GM12878 (cell line): ENCODE results near the gene SEL1L. TPM values are rescaled to one million over a fixed set of nuclear protein-coding genes. Genes with fewer than 3 reads are reported as not detected.

ENCODE experiments used
- ATAC-seq: fragments of 200-7000 bp; cut with Tn5 transposase; 3 replicates; pipeline ENCODE4 v1.9.1; 2020; ENCODE audit warnings: mild to moderate bottlenecking, moderate library complexity
- BruUV-seq: library from RNA; stranded (reverse); fragments of 400-500 nt; replicated peaks from 2 replicates; lab custom pipeline; 2021; lab: Mats Ljungman, UMichigan
- CTCF ChIA-PET: fragments of 300-600 bp; sonication (Branson Sonifier 250); formaldehyde crosslinking; extraction: SDS; loops from one replicate; lab custom pipeline; 2021; ENCODE audit warnings: inconsistent platforms; lab: Yijun Ruan, JAX
- POLR2A ChIA-PET: fragments of 350-600 bp; formaldehyde crosslinking; extraction: SDS; loops from one replicate; lab custom pipeline; 2021; ENCODE audit warnings: inconsistent platforms; lab: Charles Lee
- RAD21 ChIA-PET: fragments of 300-600 bp; sonication (Branson Sonifier 250); formaldehyde crosslinking; loops from one replicate; lab custom pipeline; 2023; ENCODE audit warnings: antibody characterized with exemption; ENCODE audit not compliant: unreplicated experiment; lab: Charles Lee
- SMC1A ChIA-PET: fragments of 300-600 bp; sonication (Branson Sonifier 250); formaldehyde crosslinking; loops from one replicate; lab custom pipeline; 2023; ENCODE audit not compliant: unreplicated experiment, uncharacterized antibody; lab: Charles Lee
- DNase-seq: peaks from one replicate; pipeline ENCODE4 v3.0.0-alpha.2; 2011; ENCODE audit warnings: low read depth, low spot score
- FAIRE-seq: peaks from 3 replicates; lab custom pipeline; 2011; peaks lifted over from hg19 to GRCh38; lab: Jason Lieb, UNC
- H2AFZ ChIP-seq: 2 replicates; pipeline ENCODE4 v1.6.0; 2011; ENCODE audit warnings: low read depth, low read length, control low read depth; ENCODE audit not compliant: control insufficient read depth
- H3K27ac ChIP-seq: 2 replicates; pipeline ENCODE4 v1.5.1; 2011; ENCODE audit warnings: control low read depth; ENCODE audit not compliant: control insufficient read depth, insufficient read depth
- H3K27me3 ChIP-seq, 2 experiments: replicated peaks in 1 of 2; 2 replicates each; pipeline versions ENCODE4 v1.6.0 to v1.6.1; 2011; ENCODE audit warnings: low read length in 1 of 2; ENCODE audit not compliant: control insufficient read depth in 2 of 2, insufficient read depth in 2 of 2
- H3K36me3 ChIP-seq, 2 experiments: 2 replicates each; pipeline ENCODE4 v1.5.1; 2011; ENCODE audit warnings: low read length in 1 of 2; ENCODE audit not compliant: control insufficient read depth in 2 of 2, insufficient read depth in 2 of 2
- H3K4me1 ChIP-seq: 2 replicates; pipeline ENCODE4 v1.6.1; 2011; ENCODE audit warnings: mild to moderate bottlenecking, low read length, moderate library complexity, mixed read lengths; ENCODE audit not compliant: control insufficient read depth, insufficient read depth
- H3K4me2 ChIP-seq: 2 replicates; pipeline ENCODE4 v1.6.0; 2011; ENCODE audit warnings: control low read depth; ENCODE audit not compliant: control insufficient read depth, insufficient read depth
- H3K4me3 ChIP-seq: fragments of 200-600 bp; sonication (generic); 2 replicates; pipeline ENCODE4 v1.5.1; 2016
- H3K79me2 ChIP-seq: 2 replicates; pipeline ENCODE4 v1.6.0; 2011; ENCODE audit warnings: low read length; ENCODE audit not compliant: control insufficient read depth, insufficient read depth
- H3K9ac ChIP-seq: 2 replicates; pipeline ENCODE4 v1.8.0; 2011; ENCODE audit warnings: low read length, control low read depth, mixed read lengths; ENCODE audit not compliant: control insufficient read depth, insufficient read depth
- H3K9me3 ChIP-seq: replicated peaks from 3 replicates; pipeline ENCODE4 v1.5.1; 2011; ENCODE audit warnings: mild to moderate bottlenecking, low read length; ENCODE audit not compliant: control insufficient read depth, insufficient read depth
- H4K20me1 ChIP-seq: 2 replicates; pipeline ENCODE4 v1.6.0; 2011; ENCODE audit not compliant: control insufficient read depth, insufficient read depth
- BMI1 ChIP-seq: fragments of 450-650 bp; IDR thresholded peaks from 2 replicates; pipeline ENCODE4 v1.6.1; 2016; ENCODE audit warnings: mild to moderate bottlenecking, moderate library complexity, borderline replicate concordance
- CBX5 ChIP-seq: sonication (generic); IDR thresholded peaks from 2 replicates; pipeline ENCODE4 v1.6.1; 2016; ENCODE audit warnings: low read depth, moderate library complexity, mild to moderate bottlenecking, inconsistent platforms
- EP300 ChIP-seq, 2 experiments: fragments of 150-350 bp in 1 of 2; IDR thresholded peaks; 2 replicates each; pipeline ENCODE4 v1.6.1; 2011 to 2012; ENCODE audit warnings: low read depth in 2 of 2, low read length in 2 of 2, borderline replicate concordance in 1 of 2, improper control_type of control experiment in 1 of 2, inconsistent platforms in 1 of 2; ENCODE audit not compliant: control insufficient read depth in 1 of 2
- FOS ChIP-seq: IDR thresholded peaks from 3 replicates; pipeline ENCODE4 v1.6.1; 2011; ENCODE audit warnings: borderline replicate concordance; ENCODE audit not compliant: insufficient read length; ENCODE audit errors: extremely low read depth
- HDAC6 ChIP-seq: fragments of 200-600 bp; sonication (generic); IDR thresholded peaks from one replicate; pipeline ENCODE4 v1.8.0; 2017; ENCODE audit warnings: antibody characterized with exemption; ENCODE audit not compliant: unreplicated experiment
- MEF2B ChIP-seq: fragments of 450-650 bp; IDR thresholded peaks from 2 replicates; pipeline ENCODE4 v1.6.1; 2018; ENCODE audit warnings: mild to moderate bottlenecking, moderate library complexity; ENCODE audit not compliant: partially characterized antibody, poor library complexity, severe bottlenecking
- MLLT1 ChIP-seq: fragments of 450-650 bp; IDR thresholded peaks from 2 replicates; pipeline ENCODE4 v1.6.1; 2016; ENCODE audit warnings: mild to moderate bottlenecking
- POU2F2 ChIP-seq: IDR thresholded peaks from 3 replicates; pipeline ENCODE4 v1.6.1; 2011; ENCODE audit warnings: low read depth, mild to moderate bottlenecking, low read length, borderline replicate concordance
- REST ChIP-seq: IDR thresholded peaks from 2 replicates; pipeline ENCODE4 v1.6.1; 2012; ENCODE audit warnings: mild to moderate bottlenecking, low read depth, low read length
- ZNF217 ChIP-seq: fragments of 450-650 bp; IDR thresholded peaks from 2 replicates; pipeline ENCODE4 v1.6.1; 2017; ENCODE audit warnings: antibody characterized with exemption, mild to moderate bottlenecking
- WGBS: methylation state at CpG from one replicate; pipeline ENCODE4 v1.1.6; 2016; ENCODE audit warnings: low lambda C conversion rate; ENCODE audit not compliant: insufficient replicate concordance, insufficient coverage; ENCODE audit errors: missing lambda C conversion rate; 5-methylcytosine and 5-hydroxymethylcytosine counted together
- in situ Hi-C: fragments of 300-500 bp; cut with MboI; formaldehyde crosslinking; loops from 9 replicates; pipeline ENCODE4 v1.14.3; 2018; ENCODE audit warnings: mixed read lengths
- intact Hi-C: fragments of 100-400 bp; cut with micrococcal nuclease; formaldehyde crosslinking; loops from one replicate; pipeline ENCODE4 v1.14.2; 2022; ENCODE audit not compliant: unreplicated experiment
- polyA plus RNA-seq, 11 experiments: library from polyadenylated mRNA; depleted of rRNA in 4 of 11; unstranded in 6 of 11; stranded (reverse) in 5 of 11; fragments of >200 nt; fragmentation: Nextera tagmentation in 4 of 11; fragmentation: Illumina TruSeq in 1 of 11; extraction: Ambion mirVana in 4 of 11; extraction: Trizol in 1 of 11; gene quantifications; 1 replicate in 1 of 11; 2 replicates in 10 of 11; pipeline versions ENCODE4 v1.2.1 to v1.2.3, GENCODE V29; 2011 to 2016; ENCODE audit warnings: inconsistent platforms in 2 of 11, missing spikeins in 2 of 11, low read depth in 1 of 11
- total RNA-seq, 4 experiments: library from RNA; depleted of rRNA in 3 of 4; stranded (reverse); fragments of >200 nt in 3 of 4; fragmentation: Illumina TruSeq in 1 of 4; extraction: Trizol in 1 of 4; gene quantifications; 2 replicates each; pipeline versions ENCODE4 v1.2.1 to v1.2.3, GENCODE V29; 2013 to 2021
- TF ChIP-seq, protein P1 (sequence below): fragments of 450-650 bp; formaldehyde crosslinking; IDR thresholded peaks from 2 replicates; pipeline ENCODE4 v1.5.0; 2022; ENCODE audit warnings: mild to moderate bottlenecking, missing genetic modification characterization

SEL1L gene
- total and polyA plus RNA-seq, 10 of the 15 experiments (the other 5 are each of a cell fraction or from before 2014, with no cell fraction given): 13.4 to 57.2 (median 31.7) TPM

- TF ChIP-seq REST (no peak), ZNF217 (no peak), POU2F2 (no peak), EP300 (IDR thresholded peaks at IDR 0.05; ENCODE audit: borderline replicate concordance in 1 of 2, control insufficient read depth in 1 of 2, low read depth in 2 of 2, low read length in 2 of 2) (no peak), CBX5 (no peak)
Measured at GRCh38 chr14:81450976-81451375, 82.7 kb downstream of the SEL1L start (continued).

GRCh38 chr14:81450100-81450531 lies 83.5 kb downstream of the SEL1L start:
- BruUV-seq: no TSS peak
- Histone ChIP-seq H3K36me3 (no peaks in the 10 kb centered on the region), H3K79me2 (no peaks in the 10 kb centered on the region), H3K9me3 (no peaks in the 10 kb centered on the region), H3K4me3 (no peak overlapping the region), H3K9ac (no peak overlapping the region), H3K27me3 (no peaks in the 10 kb centered on the region; a peak in 3 of 4 replicates), H2AFZ (no peak overlapping the region), H4K20me1 (no peaks in the 10 kb centered on the region), H3K4me1 (peaks cover 3% of the 10 kb centered on the region; the same call in 1 of the 2 replicates), H3K4me2 (no peak overlapping the region), H3K27ac (no peak overlapping the region)
- in situ Hi-C loops (loop anchor here (5.0 kb wide), 1 partner anchor 178 kb away; no protein-coding TSS in a partner anchor), intact Hi-C loops (no loop called here)
- WGBS: 22% methylated on average over 10 of the region's 10 CpGs
- ATAC-seq (no peak), FAIRE-seq (no peak), DNase-seq (no peak)
- ChIA-PET CTCF (interaction anchor here (1.1 to 10.2 kb wide), 3 partner anchors 14 to 239 kb away, joined by 3 to 195 read pairs (median 7); no protein-coding TSS in a partner anchor), POLR2A (no interaction called here), RAD21 (interaction anchor here (1.0 to 8.5 kb wide), 2 partner anchors 14 to 181 kb away, joined by 3 to 79 read pairs; no protein-coding TSS in a partner anchor), SMC1A (interaction anchor here (1.3 to 9.4 kb wide), 2 partner anchors 15 to 181 kb away, joined by 5 to 110 read pairs; no protein-coding TSS in a partner anchor)
- TF ChIP-seq MLLT1 (no peak), MEF2B (peak; percentile 78), FOS (no peak), BMI1 (no peak), HDAC6 (no peak)
- TF ChIP-seq, protein P1, sequence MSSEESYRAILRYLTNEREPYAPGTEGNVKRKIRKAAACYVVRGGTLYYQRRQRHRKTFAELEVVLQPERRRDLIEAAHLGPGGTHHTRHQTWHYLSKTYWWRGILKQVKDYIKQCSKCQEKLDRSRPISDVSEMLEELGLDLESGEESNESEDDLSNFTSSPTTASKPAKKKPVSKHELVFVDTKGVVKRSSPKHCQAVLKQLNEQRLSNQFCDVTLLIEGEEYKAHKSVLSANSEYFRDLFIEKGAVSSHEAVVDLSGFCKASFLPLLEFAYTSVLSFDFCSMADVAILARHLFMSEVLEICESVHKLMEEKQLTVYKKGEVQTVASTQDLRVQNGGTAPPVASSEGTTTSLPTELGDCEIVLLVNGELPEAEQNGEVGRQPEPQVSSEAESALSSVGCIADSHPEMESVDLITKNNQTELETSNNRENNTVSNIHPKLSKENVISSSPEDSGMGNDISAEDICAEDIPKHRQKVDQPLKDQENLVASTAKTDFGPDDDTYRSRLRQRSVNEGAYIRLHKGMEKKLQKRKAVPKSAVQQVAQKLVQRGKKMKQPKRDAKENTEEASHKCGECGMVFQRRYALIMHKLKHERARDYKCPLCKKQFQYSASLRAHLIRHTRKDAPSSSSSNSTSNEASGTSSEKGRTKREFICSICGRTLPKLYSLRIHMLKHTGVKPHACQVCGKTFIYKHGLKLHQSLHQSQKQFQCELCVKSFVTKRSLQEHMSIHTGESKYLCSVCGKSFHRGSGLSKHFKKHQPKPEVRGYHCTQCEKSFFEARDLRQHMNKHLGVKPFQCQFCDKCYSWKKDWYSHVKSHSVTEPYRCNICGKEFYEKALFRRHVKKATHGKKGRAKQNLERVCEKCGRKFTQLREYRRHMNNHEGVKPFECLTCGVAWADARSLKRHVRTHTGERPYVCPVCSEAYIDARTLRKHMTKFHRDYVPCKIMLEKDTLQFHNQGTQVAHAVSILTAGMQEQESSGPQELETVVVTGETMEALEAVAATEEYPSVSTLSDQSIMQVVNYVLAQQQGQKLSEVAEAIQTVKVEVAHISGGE (CRISPR knock-in tag): no peak
